Activated naive CD4-positive, alpha-beta T cell treated with anti-CD3 and anti-CD28 coated beads, Interleukin-2, amount 10 ng/mL, durations not matched to agents 5 hours and 36 hours (primary cell): Measurements from ENCODE around the gene SBK1. TPM values are rescaled to one million over a fixed set of nuclear protein-coding genes. Genes with fewer than 3 reads are reported as not detected.

Experiments used
- total RNA-seq, 2 experiments: library from RNA; stranded (reverse); gene quantifications; one replicate each; pipeline ENCODE4 v1.2.3, GENCODE V29; 2021

Gene SBK1
- total RNA-seq = 10 to 100 TPM in 1 of 2 experiments, 1 to 10 TPM in 1; 9.3 to 10.0 TPM

GRCh38 chr16:28291651-28292626, at the start of gene SBK1:
TSS of gene SBK1 (plus strand) at chr16:28292525. CDS start at chr16:28317392, 24,867 bp downstream.

GRCh38 chr16:28363408-28363807, 71.1 kb downstream of the SBK1 start, which contains the start of gene NPIPB6:
TSS of gene NPIPB6 (minus strand) at chr16:28363508. CDS start at chr16:28362822, 686 bp downstream.

Other genes with a start within 250 kb of the SBK1 start
- not detected for gene GSG1L, start 228.8 kb upstream of the SBK1 start, total RNA-seq
- gene XPO6, start 80.6 kb upstream of the SBK1 start, total RNA-seq = 100 to 1,000 TPM; 221 to 223 TPM
- 1 to 10 TPM; 2.8 to 2.9 TPM for gene NPIPB6, start 71.0 kb downstream of the SBK1 start, total RNA-seq
- 10 to 100 TPM; 28.3 to 33.7 TPM for gene EIF3CL, start 111.3 kb downstream of the SBK1 start, total RNA-seq
- under 1 TPM; 0.26 to 0.38 TPM for gene NPIPB7, start 179.8 kb downstream of the SBK1 start, total RNA-seq
- 10 to 100 TPM; 45.7 to 49.9 TPM for gene CLN3, start 199.5 kb downstream of the SBK1 start, total RNA-seq
- 10 to 100 TPM; 19.7 to 20.3 TPM for gene APOBR, start 202.1 kb downstream of the SBK1 start, total RNA-seq
- gene IL27, start 214.3 kb downstream of the SBK1 start, total RNA-seq = not detected
- gene NUPR1, start 246.4 kb downstream of the SBK1 start, total RNA-seq = not detected